HepG2 (cell line): Measurements from ENCODE around the gene B3GNT2. TPM values are rescaled to one million over a fixed set of nuclear protein-coding genes. Genes with fewer than 3 reads are reported as not detected.

Experiments
- ARHGAP35 ChIP-seq: sonication (generic); formaldehyde crosslinking; IDR thresholded peaks from 2 replicates; pipeline ENCODE4 v1.9.0; 2022; ENCODE audit warnings: mild to moderate bottlenecking, inconsistent platforms, moderate library complexity, missing genetic modification reagents, borderline replicate concordance
- CCDC6 ChIP-seq: sonication (generic); formaldehyde crosslinking; IDR thresholded peaks from 2 replicates; pipeline ENCODE4 v1.8.1; 2022; ENCODE audit warnings: mild to moderate bottlenecking, missing genetic modification reagents, moderate library complexity
- CENPX ChIP-seq: sonication (generic); formaldehyde crosslinking; IDR thresholded peaks from 2 replicates; pipeline ENCODE4 v1.9.0; 2021; ENCODE audit warnings: mild to moderate bottlenecking, missing genetic modification reagents, moderate library complexity
- DPF2 ChIP-seq: sonication (generic); formaldehyde crosslinking; IDR thresholded peaks from 2 replicates; pipeline ENCODE4 v1.4.0; 2020; ENCODE audit warnings: mild to moderate bottlenecking, low read depth, missing genetic modification reagents, borderline replicate concordance
- E2F1 ChIP-seq: sonication (generic); formaldehyde crosslinking; IDR thresholded peaks from 2 replicates; pipeline ENCODE4 v1.5.0; 2020; ENCODE audit warnings: missing genetic modification reagents
- EEA1 ChIP-seq: sonication (generic); formaldehyde crosslinking; IDR thresholded peaks from 2 replicates; pipeline ENCODE4 v1.5.1; 2020; ENCODE audit warnings: mild to moderate bottlenecking, missing genetic modification reagents, borderline replicate concordance
- GLI4 ChIP-seq: sonication (generic); formaldehyde crosslinking; IDR thresholded peaks from 2 replicates; pipeline ENCODE4 v1.5.1; 2020; ENCODE audit warnings: missing genetic modification reagents, mild to moderate bottlenecking, moderate library complexity, borderline replicate concordance
- KDM1A ChIP-seq: IDR thresholded peaks from 2 replicates; pipeline ENCODE4 v1.6.1; 2016; ENCODE audit warnings: missing compliant biosample characterization
- KMT2A ChIP-seq: sonication (generic); formaldehyde crosslinking; IDR thresholded peaks from 2 replicates; pipeline ENCODE4 v1.4.0; 2020; ENCODE audit warnings: missing genetic modification reagents
- PBX3 ChIP-seq: sonication (generic); formaldehyde crosslinking; IDR thresholded peaks from 2 replicates; pipeline ENCODE4 v1.8.1; 2023; ENCODE audit warnings: missing genetic modification reagents, inconsistent platforms, borderline replicate concordance
- POLR2G ChIP-seq: fragments of 200-400 bp; formaldehyde crosslinking; IDR thresholded peaks from 2 replicates; pipeline ENCODE4 v1.6.1; 2018; ENCODE audit warnings: mild to moderate bottlenecking, low read depth, low read length, moderate library complexity
- RFXAP ChIP-seq: sonication (generic); formaldehyde crosslinking; IDR thresholded peaks from 2 replicates; pipeline ENCODE4 v1.4.0; 2020; ENCODE audit warnings: missing genetic modification reagents, borderline replicate concordance
- SKI ChIP-seq: fragments of 450-650 bp; IDR thresholded peaks from one replicate; pipeline ENCODE4 v1.6.1; 2018; ENCODE audit warnings: mild to moderate bottlenecking; ENCODE audit not compliant: partially characterized antibody
- SRSF4 ChIP-seq: fragments of 200-400 bp; formaldehyde crosslinking; IDR thresholded peaks from one replicate; pipeline ENCODE4 v1.6.1; 2018; ENCODE audit warnings: mild to moderate bottlenecking, low read depth, low read length, moderate library complexity; ENCODE audit not compliant: poor library complexity, severe bottlenecking
- YEATS4 ChIP-seq: sonication (generic); formaldehyde crosslinking; IDR thresholded peaks from 2 replicates; pipeline ENCODE4 v1.4.0; 2020; ENCODE audit warnings: missing genetic modification reagents, borderline replicate concordance
- ZBTB8A ChIP-seq: sonication (generic); formaldehyde crosslinking; IDR thresholded peaks from 2 replicates; pipeline ENCODE4 v1.4.0; 2020; ENCODE audit warnings: mild to moderate bottlenecking, low read depth, missing genetic modification reagents, borderline replicate concordance
- ZNF160 ChIP-seq: sonication (generic); formaldehyde crosslinking; IDR thresholded peaks from 2 replicates; pipeline ENCODE4 v1.8.0; 2022; ENCODE audit warnings: mild to moderate bottlenecking, inconsistent platforms, missing genetic modification reagents
- ZNF317 ChIP-seq: sonication (generic); formaldehyde crosslinking; IDR thresholded peaks from 2 replicates; pipeline ENCODE4 v1.5.0; 2020; ENCODE audit warnings: mild to moderate bottlenecking, missing genetic modification reagents
- ZNF354B ChIP-seq: sonication (generic); formaldehyde crosslinking; IDR thresholded peaks from 2 replicates; pipeline ENCODE4 v1.8.0; 2022; ENCODE audit warnings: mild to moderate bottlenecking, missing genetic modification reagents
- ZNF563 ChIP-seq: sonication (generic); formaldehyde crosslinking; IDR thresholded peaks from 2 replicates; pipeline ENCODE4 v1.8.0; 2022; ENCODE audit warnings: mild to moderate bottlenecking, moderate library complexity, missing genetic modification reagents
- ZNF567 ChIP-seq: sonication (generic); formaldehyde crosslinking; IDR thresholded peaks from 2 replicates; pipeline ENCODE4 v1.8.1; 2023; ENCODE audit warnings: mild to moderate bottlenecking, missing genetic modification reagents, borderline replicate concordance
- ZNF678 ChIP-seq: sonication (generic); formaldehyde crosslinking; IDR thresholded peaks from 2 replicates; pipeline ENCODE4 v1.4.0; 2020; ENCODE audit warnings: mild to moderate bottlenecking, missing genetic modification reagents
- polyA plus RNA-seq, 8 experiments: library from polyadenylated mRNA; depleted of rRNA in 3 of 8; stranded (reverse) in 7 of 8; unstranded in 1 of 8; fragments of >200 nt; fragmentation: Illumina TruSeq in 4 of 8; extraction: Trizol in 4 of 8; gene quantifications; 2 replicates each; pipeline versions ENCODE4 v1.2.1 to v1.2.3, GENCODE V29; 2011 to 2016; ENCODE audit warnings: low read depth in 4 of 8, missing spikeins in 1 of 8, mixed read lengths in 1 of 8; ENCODE audit not compliant: insufficient read depth in 1 of 8
- total RNA-seq, 5 experiments: library from RNA; depleted of rRNA; stranded (reverse); fragments of >200 nt; fragmentation: Illumina TruSeq; extraction: Trizol; gene quantifications; 2 replicates each; pipeline ENCODE4 v1.2.3, GENCODE V29; 2016; ENCODE audit warnings: low read depth in 1 of 5
- TF ChIP-seq, protein P1 (sequence below): conservative IDR thresholded peaks from 2 replicates; pipeline ENCODE4 v1.6.1; 2018; ENCODE audit warnings: missing genetic modification reagents
- TF ChIP-seq, protein P2 (sequence below): sonication (generic); formaldehyde crosslinking; IDR thresholded peaks from 2 replicates; pipeline ENCODE4 v1.8.0; 2022; ENCODE audit warnings: missing genetic modification reagents, mild to moderate bottlenecking, inconsistent platforms, borderline replicate concordance

The B3GNT2 gene
- total and polyA plus RNA-seq, 2 of the 13 experiments (the other 11 are each of a cell fraction or from before 2014, with no cell fraction given) = 26.3 to 28.5 TPM

- TF ChIP-seq ZBTB8A (no peak), DPF2 (no peak), ZNF354B (CRISPR knock-in tag) (no peak), CENPX (CRISPR knock-in tag) (no peak), ZNF567 (no peak), EEA1 (CRISPR knock-in tag) (peak; percentile 72; the same call in 1 of the 2 replicates), ZNF317 (CRISPR knock-in tag) (0 out of 2 replicates have a peak, but pooled peaks have one; percentile 23), KMT2A (CRISPR knock-in tag) (peak; percentile 51; the same call in 1 of the 2 replicates), ZNF678 (no peak), CCDC6 (peak; percentile 79), SKI (no peak), RFXAP (CRISPR knock-in tag) (no peak), PBX3 (CRISPR knock-in tag) (0 out of 2 replicates have a peak, but pooled peaks have one; percentile 13), GLI4 (CRISPR knock-in tag) (0 out of 2 replicates have a peak, but pooled peaks have one; percentile 74), ZNF160 (CRISPR knock-in tag) (no peak; the same call in none of the 2 replicates), YEATS4 (CRISPR knock-in tag) (peak; percentile 48), ARHGAP35 (CRISPR knock-in tag) (no peak), E2F1 (CRISPR knock-in tag) (no peak), POLR2G (peak; percentile 77), SRSF4 (no peak), KDM1A (CRISPR knock-in tag) (0 out of 2 replicates have a peak, but pooled peaks have one; percentile 9), ZNF563 (CRISPR knock-in tag) (no peak; the same call in 1 of the 2 replicates)
- TF ChIP-seq, protein P1, sequence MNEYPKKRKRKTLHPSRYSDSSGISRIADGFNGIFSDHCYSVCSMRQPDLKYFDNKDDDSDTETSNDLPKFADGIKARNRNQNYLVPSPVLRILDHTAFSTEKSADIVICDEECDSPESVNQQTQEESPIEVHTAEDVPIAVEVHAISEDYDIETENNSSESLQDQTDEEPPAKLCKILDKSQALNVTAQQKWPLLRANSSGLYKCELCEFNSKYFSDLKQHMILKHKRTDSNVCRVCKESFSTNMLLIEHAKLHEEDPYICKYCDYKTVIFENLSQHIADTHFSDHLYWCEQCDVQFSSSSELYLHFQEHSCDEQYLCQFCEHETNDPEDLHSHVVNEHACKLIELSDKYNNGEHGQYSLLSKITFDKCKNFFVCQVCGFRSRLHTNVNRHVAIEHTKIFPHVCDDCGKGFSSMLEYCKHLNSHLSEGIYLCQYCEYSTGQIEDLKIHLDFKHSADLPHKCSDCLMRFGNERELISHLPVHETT (CRISPR knock-in tag) = no peak; the same call in 1 of the 2 replicates
- TF ChIP-seq, protein P2, sequence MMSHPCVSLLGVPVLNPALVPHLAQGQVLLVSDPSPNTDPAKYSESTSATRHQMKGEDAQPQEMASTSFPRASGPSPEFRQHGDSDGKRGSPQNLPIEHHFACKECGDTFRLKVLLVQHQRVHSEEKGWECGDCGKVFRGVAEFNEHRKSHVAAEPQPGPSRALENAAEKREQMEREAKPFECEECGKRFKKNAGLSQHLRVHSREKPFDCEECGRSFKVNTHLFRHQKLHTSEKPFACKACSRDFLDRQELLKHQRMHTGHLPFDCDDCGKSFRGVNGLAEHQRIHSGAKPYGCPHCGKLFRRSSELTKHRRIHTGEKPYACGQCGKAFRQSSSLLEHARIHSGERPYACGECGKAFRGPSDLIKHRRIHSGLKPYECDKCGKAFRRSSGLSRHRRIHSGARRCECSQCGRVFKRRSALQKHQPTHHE (CRISPR knock-in tag) = 0 out of 2 replicates have a peak, but pooled peaks have one; percentile 55
Measured at GRCh38 chr2:62195421-62196277, at the start of gene B3GNT2 (continued).
